Coronary artery (tissue), 2 donors: ENCODE measurements around the gene ZBTB11.

Experiments used
- DNase-seq: peaks from one replicate; pipeline ENCODE4 v3.0.0-alpha.2; 2017; ENCODE audit warnings: low spot score
- H3K27ac ChIP-seq, 2 donors: fragments of 200-600 bp; sonication (generic); one replicate each; pipeline ENCODE4 v1.5.1; 2016 to 2019
- H3K4me3 ChIP-seq: fragments of 200-600 bp; sonication (generic); 2 replicates; pipeline ENCODE4 v1.5.1; 2016; ENCODE audit warnings: mild to moderate bottlenecking, moderate library complexity
- TF ChIP-seq, protein P1 (sequence below): fragments of 200-600 bp; sonication (generic); IDR thresholded peaks from one replicate; pipeline ENCODE4 v1.5.1; 2019; ENCODE audit warnings: antibody characterized with exemption

Gene ZBTB11, protein sequence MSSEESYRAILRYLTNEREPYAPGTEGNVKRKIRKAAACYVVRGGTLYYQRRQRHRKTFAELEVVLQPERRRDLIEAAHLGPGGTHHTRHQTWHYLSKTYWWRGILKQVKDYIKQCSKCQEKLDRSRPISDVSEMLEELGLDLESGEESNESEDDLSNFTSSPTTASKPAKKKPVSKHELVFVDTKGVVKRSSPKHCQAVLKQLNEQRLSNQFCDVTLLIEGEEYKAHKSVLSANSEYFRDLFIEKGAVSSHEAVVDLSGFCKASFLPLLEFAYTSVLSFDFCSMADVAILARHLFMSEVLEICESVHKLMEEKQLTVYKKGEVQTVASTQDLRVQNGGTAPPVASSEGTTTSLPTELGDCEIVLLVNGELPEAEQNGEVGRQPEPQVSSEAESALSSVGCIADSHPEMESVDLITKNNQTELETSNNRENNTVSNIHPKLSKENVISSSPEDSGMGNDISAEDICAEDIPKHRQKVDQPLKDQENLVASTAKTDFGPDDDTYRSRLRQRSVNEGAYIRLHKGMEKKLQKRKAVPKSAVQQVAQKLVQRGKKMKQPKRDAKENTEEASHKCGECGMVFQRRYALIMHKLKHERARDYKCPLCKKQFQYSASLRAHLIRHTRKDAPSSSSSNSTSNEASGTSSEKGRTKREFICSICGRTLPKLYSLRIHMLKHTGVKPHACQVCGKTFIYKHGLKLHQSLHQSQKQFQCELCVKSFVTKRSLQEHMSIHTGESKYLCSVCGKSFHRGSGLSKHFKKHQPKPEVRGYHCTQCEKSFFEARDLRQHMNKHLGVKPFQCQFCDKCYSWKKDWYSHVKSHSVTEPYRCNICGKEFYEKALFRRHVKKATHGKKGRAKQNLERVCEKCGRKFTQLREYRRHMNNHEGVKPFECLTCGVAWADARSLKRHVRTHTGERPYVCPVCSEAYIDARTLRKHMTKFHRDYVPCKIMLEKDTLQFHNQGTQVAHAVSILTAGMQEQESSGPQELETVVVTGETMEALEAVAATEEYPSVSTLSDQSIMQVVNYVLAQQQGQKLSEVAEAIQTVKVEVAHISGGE

DNA sequence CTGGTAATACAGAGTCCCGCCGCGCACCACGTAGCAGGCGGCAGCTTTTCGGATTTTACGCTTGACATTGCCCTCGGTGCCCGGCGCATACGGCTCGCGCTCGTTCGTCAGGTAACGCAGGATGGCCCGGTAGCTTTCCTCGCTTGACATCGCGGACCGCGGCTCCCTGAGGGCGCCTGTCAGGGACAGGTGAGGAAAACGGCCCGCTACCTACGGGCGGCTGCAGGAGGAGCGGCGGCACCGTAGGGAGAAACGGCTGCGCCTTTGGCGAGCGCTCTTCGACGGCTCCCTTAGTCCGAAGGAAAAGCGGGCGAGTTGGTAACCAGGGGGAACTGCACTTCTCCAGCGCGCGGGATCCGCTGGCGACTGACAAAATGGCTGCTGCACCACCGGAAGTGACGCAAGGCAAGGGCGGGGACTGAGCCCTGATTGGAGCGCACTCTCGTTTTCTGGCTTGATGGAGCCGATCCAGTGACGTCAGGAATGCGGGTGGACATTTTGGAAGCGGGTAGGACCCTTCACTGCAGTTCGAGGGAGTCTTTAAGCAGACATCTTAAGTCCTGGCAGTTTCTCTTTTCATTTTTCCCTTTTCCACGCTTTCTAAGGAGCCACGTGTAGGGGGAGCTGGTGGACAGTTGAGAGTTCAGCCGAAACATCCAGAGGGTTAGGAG is at the start of gene ZBTB11:
TSS of gene ZBTB11 (minus strand) at position 368 of the 671 bp plus-strand sequence. CDS start at position 150, 218 bp downstream.
- H3K4me3 ChIP-seq, result peak within 1 kb of the TSS; percentile 98
- peak within 1 kb of the TSS; percentile 93 to 98 for H3K27ac ChIP-seq
- DNase-seq, result peak; percentile 100
- TF ChIP-seq, protein P1, sequence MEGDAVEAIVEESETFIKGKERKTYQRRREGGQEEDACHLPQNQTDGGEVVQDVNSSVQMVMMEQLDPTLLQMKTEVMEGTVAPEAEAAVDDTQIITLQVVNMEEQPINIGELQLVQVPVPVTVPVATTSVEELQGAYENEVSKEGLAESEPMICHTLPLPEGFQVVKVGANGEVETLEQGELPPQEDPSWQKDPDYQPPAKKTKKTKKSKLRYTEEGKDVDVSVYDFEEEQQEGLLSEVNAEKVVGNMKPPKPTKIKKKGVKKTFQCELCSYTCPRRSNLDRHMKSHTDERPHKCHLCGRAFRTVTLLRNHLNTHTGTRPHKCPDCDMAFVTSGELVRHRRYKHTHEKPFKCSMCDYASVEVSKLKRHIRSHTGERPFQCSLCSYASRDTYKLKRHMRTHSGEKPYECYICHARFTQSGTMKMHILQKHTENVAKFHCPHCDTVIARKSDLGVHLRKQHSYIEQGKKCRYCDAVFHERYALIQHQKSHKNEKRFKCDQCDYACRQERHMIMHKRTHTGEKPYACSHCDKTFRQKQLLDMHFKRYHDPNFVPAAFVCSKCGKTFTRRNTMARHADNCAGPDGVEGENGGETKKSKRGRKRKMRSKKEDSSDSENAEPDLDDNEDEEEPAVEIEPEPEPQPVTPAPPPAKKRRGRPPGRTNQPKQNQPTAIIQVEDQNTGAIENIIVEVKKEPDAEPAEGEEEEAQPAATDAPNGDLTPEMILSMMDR, result no peak

DNA sequence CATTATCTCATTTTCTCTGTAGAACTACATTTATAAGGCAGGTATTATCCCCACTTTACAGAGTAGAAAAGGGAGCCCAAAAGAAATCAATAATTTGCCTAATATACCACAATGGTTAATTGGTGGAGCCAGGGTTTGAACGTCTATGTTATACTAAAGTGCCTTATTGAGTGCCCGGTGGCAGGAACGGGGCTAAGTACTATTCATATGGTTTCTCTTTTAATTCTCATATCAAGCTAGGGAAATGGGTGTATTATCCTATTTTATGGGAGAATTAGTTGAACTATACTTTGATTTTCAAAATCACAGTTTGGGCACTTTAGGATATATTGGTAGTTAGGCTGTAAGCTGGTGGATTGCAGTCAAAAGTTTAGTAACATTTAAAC is 49.0 kb upstream of the ZBTB11 start:
- Histone ChIP-seq H3K4me3 (peak overlapping the region; percentile 89), H3K27ac (no peak overlapping the region)
- DNase-seq, result no peak
- TF ChIP-seq, protein P1, result no peak

DNA sequence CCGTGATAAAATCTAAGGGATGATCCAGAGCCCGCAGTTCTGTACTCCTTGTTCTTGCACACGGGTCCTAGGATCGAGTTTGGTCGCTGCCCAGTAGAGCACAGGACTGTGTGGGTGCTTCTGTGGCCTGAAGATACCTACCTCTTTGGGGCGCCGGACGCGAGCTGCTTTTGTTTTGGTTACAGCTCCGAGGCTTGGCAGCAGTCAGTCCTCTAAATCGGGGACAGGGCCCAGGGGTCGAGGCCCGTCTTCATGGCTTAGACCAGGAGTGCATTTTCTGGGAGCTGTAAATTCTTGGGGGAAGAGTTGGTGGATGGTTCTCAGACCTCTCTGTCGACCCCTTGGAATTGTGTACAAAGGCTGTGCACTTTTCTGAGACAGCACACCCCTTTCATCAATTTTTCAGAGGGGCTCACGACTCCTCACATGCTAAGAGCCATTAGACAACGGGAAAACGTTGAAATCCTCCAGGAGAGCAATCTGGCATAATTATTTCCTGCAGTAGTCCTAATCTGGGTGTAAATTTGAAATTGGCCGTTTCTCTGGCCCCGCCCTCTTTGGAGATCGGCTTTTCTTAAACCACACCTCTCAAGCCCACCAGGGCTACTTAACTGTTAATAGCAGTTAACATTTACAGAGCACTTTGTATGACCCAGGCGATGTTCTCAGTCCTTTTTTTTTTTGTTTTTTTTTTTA is 48.4 kb upstream of the ZBTB11 start:
- H3K4me3 ChIP-seq, result peak overlapping the region; percentile 89
- H3K27ac ChIP-seq, result peak overlapping the region; percentile 65 to 85
- peak; percentile 72 for DNase-seq
- TF ChIP-seq, protein P1, result no peak

DNA sequence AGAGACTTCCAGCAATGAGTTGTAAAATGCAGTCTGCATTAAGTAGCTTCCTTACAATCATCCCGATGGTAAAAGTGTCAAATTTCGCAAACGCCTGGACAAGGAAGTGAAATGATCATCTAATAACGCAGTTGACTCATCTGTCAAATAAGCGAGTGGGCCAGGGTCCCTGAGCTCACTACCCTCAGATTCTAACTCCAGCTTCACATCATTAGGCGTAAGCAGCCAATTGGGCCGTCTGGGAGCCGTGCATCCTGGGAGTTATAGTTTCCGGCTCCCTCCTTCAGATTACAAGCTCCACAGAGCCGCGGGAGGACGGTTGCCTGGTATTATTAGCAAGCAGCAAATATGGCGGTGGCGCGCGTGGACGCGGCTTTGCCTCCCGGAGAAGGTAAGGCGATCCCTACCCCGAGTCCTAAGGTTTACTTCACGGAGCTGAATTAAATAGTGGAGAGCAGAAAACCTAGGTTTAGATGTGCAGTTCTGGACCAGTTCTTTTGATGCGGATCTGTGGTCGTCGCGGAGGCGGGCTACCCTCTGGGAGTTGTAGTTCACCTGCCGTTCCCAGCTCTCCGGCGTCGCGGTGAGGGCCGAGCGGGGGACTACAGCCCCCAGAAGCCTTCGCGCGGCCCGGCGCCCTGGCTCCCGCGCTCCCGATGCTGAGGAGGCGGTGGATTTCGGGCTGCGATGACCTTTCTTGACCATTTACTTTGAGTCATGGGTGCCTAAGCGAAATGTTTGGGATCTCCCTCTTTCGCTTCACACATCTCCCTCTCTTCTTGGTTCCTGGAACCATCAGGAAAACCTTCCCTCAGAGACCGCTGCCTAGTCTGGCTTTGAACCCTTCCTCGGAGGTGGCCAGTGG is 47.6 kb upstream of the ZBTB11 start, which contains the start of gene CEP97:
TSS of gene CEP97 (plus strand) at position 286 of the 865 bp plus-strand sequence. CDS start at position 349, 63 bp downstream.
- peak; percentile 94 for DNase-seq
- Histone ChIP-seq H3K4me3 (peak within 1 kb of the TSS; percentile 89), H3K27ac (peak within 1 kb of the TSS; percentile 65 to 85)
- TF ChIP-seq, protein P1, result no peak

DNA sequence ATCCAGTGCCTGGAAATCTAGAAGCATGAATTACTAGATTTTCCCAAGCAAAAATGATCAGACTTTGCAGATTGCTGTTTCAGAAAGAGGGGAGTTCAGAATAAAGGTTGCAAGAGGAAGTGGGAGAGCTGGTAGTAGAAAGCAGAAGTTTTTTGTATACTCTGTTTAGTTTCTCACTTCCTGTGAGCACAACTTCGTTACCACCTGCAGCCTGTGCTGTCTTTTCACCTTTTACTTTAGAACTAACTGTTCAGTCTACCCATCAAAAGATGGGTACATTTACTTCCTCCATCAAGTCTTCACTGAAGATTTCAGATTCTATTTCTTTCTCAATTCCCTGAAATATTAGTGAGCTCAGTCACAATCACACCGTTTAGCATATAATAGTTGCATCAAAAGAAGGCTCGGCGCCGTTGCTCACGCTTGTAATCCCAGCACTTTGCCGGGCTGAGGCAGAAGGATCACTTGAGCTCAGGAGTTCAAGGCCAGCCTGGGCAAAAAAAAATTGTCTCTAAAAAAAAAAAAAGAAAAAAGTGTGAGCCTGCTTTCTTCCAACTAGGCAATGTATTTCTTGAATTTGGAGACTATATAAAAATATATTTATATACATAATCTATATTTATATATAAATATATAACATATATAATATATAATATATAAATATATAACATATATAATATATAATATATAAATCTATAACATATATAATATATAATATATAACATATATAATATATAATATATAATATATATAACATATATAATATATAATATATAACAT is 45.7 kb upstream of the ZBTB11 start:
- H3K27ac ChIP-seq, result no peak overlapping the region
- no peak for DNase-seq
- TF ChIP-seq, protein P1, result no peak
- no peak overlapping the region for H3K4me3 ChIP-seq
